T follicular helper cell (primary cell): ENCODE results near the gene ARHGAP29.

Source experiments
- DNase-seq: peaks from one replicate; pipeline ENCODE4 v3.0.0-alpha.2; 2020; ENCODE audit warnings: low read depth

ARHGAP29 gene

DNA sequence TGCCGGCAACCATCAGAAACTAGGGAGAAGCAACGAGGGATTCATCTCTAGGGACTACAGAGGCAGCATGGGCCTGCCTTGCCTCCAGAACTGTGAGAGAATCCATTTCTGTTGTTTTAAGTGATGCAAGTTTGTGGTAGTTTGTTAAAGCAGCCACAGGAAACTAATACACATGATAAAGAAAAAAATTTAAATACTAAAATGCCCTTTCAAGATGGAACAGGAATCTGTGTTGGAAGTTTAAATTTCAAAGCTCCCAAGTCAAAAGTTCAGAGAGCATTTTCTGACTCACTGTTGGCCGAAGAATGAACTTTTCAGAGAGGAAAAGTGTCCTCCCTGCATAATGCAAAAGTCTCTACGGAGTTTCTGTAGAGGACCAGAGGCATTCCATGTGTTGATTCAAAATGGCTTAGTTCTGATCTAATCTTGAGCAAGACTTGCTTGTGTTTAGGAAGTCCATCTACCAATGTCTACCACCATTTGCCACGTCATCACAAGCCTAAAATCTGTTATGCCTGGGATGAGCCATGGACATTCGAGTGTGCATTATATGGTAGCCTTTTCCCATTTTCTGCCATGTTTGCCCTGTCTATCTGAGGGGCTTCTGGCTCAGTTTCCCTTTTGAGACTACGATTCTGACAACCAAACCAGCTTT lies 22.4 kb upstream of the ARHGAP29 start:
- DNase-seq, result no peak

DNA sequence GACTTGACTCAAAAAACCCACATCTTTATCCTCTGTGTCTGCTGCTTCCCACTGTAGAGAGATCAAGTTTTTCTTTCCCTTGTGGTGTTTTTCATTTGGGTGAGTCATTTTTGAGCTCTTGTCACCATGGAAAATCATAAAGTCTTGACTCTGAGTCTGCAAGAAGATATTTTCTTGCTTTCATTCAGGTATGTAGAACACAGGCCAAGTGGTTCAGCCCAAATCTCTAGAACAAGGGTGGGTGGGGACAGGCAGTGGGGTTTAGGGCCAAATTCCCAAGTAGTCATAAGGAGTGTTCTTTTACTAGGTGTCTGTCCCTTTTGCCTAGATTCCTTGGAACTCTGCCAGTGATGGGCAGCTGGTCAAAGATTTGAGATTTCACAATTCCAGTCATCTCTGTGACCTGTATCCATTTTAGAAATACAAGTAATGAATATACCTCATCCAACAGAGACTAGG lies 21.5 kb upstream of the ARHGAP29 start:
- DNase-seq, result no peak

DNA sequence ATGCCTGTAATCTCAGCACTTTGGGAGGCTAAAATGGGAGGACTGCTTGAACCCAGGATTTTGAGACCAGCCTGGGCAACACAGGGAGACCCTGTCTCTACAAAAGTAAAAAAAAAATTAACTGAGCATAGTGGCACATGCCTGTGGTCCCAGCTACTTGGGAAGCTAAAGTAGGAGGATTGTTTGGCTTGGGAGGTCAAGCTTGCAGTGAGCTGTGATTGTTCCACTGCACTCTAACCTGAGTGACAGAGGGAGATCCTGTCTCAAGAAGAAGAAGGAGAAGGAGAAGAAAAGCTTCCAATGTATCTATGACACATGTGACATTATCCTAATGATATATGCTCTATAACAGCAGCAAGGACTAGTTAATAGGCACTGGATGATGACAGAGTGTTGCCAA lies 20.1 kb upstream of the ARHGAP29 start:
- no peak for DNase-seq

DNA sequence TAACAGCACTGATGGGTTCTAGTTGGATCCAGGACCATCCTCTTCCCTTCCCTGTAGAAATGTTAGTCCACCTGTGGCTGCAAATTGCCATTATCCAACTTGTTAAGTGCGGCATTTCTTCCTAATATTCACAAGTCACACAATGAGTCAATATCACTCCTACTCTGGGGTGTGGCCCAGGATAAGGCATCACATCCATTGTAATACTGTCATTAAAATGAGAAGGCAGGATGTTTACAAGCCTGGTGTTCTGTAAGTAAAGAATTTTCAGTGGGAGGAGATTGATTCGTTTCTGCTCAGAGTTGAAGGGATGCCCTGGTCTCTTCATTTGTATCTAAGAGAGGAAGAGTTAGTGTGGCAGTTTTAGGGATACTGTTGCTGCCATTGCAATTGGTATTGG lies 18.1 kb upstream of the ARHGAP29 start:
- DNase-seq, result no peak

DNA sequence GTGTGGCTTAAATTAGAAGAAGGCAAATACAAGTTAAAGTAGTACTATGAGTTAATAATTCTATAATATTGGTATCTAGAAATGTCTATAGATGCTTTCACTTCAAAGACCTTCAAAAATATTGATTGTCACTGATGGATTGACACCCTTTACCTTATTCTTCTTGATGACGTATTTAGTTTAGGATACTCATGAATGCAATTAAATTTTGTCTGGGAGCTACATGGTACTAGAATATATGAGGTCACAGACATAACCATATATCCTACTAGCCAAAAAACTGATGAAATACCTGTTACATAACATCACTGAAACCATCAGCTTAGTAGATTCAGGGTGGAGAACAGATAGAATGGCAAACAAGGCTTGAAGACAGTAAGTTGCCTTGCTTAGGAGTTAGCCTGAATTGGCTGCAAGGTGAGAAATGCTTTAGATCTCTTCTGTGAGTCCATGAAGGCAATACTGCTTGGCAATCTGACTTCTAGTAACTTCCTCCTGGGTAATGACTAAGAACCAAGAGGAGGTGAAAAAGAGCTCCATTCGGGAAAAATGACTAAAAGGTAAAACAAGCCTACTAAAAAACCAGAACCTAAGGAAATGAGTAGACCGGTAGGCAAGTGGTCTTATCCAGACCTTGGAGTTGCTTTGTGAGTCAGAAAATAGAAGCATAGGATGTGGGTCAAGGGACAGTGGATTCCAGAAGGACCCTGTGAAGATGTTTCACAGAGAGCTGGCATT lies 16.9 kb upstream of the ARHGAP29 start:
- no peak for DNase-seq

DNA sequence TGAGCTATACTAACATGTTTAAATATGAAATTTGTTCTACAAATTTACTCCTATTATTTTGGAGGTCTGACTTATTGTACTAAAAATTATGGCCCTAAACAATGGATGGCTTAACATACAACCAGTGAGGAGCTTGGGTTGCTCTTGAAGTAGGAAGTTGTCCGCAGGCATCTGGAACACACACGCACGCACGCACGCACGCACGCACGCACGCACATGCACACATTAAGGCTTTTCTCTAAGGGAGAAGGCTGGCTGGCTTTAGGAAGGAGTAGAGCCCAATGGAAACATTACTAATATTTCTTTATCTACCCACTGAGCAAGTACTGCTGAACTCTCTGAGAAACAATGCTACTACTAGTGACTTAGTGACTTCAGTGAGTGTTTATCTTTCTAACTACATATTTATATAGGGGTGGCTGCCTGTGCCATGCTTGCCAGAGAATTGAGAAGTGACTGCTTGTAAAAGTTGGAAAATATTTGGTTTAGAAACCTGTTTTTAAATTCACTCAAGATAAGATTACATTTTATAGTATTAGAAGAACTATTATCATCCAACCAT lies 16.2 kb upstream of the ARHGAP29 start:
- DNase-seq, result no peak

DNA sequence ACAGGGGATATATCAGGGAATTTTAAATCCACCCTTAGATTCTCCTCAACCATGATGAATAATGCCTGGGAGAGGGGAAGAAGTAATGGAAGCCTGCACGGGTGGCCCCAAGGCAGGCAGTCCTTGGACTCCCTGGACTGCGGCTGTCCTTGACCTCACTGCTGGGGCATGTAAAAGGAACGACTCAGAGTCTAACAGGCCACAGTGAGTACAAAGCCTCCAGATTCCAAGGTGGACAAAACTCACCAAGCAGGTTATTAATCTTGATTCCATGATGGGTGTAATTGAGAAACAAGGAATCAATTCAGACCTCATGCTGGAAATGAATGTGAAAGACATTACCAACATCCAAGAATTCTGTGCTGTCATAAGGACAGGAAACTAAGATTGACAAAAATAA lies 13.0 kb upstream of the ARHGAP29 start:
- no peak for DNase-seq

DNA sequence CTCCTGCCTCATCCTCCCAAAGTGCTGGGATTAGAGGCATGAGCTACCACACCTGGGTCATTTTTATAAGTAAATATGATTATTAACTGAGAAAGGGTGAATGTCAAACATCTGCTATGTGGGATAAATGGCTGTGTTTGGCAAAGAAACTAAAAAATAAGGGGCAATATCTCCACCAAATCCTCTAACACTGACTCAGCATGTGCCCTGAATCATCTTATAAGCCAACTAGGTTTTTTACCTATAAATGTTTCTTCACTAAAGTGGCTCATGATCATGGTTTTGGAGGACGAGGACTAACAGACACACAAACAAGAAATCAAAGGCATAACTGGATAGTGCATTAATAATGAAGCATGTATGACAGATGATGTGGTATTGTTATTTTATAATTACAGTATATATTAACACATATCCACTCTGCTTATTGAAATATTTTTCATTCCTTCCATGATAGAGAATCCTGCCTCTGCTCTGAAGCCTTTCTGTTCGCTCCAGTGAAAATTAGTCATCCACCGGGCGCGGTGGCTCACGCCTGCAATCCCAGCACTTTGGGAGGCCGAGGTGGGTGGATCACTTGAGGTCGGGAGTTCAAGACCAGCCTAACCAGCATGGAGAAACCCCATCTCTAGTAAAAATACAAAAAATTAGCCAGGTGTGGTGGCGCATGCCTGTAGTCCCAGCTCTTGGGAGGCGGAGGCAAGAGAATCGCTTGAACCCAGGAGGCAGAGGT lies 11.7 kb upstream of the ARHGAP29 start:
- DNase-seq, result no peak

DNA sequence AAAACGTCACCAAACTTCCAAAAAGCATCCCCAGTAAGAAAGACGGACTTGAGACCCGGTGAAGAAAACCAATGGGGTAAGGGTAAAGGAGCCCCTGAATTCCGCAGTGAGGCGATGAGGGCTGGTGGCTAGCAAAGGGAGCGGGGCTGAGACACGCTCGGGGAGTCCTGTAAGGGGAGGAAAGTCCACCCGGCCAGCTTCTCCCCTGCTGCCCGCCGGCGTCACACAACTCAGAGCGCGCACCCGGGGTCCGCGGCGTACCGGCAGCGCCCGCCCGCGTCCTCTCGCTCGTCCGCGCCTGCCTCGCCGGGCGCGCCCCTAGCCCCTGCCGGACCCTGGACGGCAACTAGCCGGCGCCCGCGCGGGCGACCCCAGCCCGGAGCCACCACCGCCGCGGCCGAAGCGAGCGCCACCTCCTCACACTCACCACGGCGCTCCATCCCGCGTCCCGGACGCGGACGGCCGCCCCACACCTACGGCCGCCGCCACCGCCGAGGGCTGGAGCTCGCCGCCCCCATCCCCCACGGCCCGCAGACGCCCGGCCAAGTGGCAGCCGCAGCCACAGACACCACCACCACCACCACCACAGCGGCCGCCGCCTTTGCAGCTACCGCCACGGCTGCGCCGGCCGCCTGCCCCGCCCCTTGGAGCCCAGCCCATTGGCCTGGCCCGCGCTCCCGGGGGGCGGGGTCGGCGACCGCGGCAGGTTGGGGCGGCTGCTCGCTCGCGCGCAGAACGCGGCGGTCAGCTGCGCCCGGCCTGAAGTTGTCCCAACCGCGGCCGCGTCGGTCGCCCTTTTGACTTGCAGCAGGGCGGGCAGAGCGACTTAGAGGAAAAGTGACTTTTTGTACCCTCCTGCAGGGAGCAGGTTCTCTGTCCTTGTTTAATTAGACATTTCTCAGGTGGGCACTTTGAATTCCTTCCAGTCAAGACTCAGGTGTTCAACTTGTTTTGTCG lies 10.0 kb upstream of the ARHGAP29 start:
- DNase-seq, result no peak

DNA sequence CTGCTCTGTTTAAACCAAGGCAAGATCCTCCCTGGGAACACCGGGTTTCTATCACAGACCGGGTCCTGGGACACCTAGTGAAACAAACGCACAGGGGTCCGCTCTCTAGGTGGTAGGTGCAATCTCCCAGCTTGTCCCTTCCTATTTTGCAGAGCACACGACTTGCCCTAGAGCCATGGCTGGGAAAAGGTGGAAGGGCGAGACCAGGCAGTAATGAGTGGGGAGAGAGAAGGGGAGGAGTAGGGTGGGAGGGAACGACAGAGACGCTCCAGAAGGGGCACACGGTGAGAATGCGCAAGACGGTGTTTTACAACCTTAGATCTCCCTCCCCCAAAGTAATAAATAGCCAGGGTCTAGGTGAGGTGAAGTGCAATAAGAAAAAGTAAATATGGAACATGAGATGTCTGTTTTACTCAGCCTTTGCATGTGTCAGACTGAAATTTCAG lies 9.3 kb upstream of the ARHGAP29 start:
- no peak for DNase-seq

DNA sequence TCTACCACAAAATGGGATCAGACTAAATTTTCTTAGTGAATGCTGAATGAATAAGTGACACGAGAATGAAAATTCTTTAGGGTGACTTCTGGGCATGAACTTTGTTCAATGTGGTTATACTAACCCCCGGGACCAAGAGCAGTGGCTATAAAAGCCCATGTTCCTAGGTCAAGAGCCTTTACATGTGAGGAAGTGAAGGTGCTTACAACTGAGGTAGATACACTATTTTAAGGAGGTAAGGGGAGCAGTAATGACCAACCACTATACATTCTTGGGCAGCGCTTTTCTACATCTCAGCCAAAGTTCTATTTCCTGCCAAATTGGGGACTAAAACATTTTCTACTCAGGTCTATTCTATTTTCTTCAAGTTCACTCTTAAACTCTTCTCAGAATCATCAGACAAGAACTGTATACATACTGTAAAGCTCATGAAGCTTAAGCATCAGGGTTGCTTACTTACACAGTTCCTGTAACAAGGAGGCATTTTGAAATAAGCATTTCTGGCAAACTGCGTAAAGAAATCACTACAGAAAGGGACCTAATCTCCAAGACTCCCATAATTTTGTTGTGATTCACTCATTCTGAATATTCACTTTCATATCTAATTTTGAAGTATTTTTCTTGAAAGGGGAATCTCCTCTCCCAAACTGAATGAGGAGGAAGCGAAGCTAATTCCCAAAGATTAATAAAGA lies 8.5 kb upstream of the ARHGAP29 start:
- DNase-seq, result no peak

DNA sequence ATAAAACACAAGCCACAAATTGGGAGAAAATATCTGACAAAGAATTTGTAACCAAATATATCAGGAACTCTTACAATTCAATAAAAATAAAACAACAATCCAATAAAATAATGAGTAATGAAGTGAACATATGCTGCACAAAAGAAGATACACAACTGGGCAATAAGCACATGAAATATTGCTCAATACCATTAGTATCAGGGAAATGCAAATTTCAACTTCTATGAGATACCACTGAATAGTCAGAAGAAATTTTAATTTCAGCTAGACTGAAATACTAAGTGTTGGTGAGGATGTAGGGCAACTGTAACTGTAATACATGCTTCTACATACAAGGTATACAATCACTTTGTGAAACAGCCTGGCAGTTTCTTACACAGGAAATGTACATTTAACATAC lies 7.4 kb upstream of the ARHGAP29 start:
- DNase-seq, result no peak

DNA sequence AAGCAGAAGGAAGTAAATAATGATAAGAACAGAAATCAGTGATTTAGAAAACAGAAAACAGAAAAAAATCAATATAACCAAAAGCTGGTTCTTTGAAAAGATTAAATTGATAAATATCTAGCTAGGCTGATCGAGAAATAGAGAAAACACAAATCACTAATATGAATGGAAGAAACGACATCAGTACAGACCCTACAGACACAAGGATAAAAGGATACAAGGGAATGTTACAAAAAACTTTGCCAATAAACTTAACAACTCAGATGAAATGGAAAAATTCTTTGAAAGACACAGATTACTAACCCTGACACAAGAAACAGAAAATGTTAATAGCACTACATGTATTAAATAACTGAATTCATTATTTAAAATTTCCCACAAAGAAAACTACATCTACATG lies 6.3 kb upstream of the ARHGAP29 start:
- no peak for DNase-seq

DNA sequence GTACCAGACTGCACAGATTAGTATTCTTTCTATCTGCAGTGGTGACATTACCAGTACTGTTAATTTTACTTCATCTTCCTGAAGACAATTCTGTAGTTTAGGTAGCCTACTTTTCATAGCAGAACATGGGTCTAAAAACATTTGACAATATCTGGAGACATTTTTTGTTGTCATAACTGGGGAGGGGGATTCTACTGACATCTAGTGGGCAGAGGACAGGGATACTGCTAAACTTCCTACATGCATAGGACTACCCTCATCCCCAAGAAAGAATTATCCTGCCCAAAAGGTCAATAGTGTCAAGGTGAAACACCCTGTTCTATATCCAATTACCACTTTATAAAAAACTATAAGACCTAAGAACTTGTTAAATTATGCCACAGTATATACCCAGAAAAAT lies 3.4 kb upstream of the ARHGAP29 start:
- DNase-seq, result no peak

DNA sequence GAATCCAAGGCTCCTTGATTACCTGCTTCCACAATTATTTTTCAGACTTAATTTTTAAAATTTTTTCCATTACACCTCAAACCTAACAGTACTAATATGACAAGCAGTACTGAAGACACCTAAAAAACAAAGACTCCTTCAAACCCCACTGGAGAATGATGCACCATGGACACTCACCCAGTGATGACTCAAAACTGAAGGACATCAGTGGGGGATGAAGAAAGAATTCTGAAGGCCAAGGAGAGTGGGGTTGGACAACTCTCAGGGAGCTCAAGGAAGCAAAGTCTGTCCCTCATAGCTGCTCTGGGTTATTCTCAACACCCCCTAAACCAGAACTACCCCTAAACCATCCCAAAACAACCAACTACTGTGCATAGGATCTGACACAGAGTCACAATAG lies 2.4 kb upstream of the ARHGAP29 start:
- no peak for DNase-seq

DNA sequence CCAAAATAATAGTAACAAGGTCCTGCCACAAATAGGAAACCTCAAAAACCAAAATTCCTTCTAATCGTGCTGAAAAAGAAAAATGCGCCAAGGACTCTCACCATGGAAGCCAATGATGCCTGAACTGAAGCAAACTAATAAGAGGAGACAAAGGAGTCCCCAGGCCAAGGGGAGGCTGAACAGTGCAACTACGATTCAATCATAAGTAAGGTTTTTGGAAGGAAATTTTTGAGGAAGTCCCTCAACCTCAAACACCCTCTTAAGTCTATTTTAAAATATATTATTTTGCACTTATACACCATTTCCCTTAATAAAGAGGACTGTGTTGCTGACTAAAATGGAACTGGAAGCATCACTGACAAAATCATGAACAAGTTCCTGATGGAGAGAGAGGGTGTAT lies 1.7 kb upstream of the ARHGAP29 start:
- DNase-seq, result no peak

DNA sequence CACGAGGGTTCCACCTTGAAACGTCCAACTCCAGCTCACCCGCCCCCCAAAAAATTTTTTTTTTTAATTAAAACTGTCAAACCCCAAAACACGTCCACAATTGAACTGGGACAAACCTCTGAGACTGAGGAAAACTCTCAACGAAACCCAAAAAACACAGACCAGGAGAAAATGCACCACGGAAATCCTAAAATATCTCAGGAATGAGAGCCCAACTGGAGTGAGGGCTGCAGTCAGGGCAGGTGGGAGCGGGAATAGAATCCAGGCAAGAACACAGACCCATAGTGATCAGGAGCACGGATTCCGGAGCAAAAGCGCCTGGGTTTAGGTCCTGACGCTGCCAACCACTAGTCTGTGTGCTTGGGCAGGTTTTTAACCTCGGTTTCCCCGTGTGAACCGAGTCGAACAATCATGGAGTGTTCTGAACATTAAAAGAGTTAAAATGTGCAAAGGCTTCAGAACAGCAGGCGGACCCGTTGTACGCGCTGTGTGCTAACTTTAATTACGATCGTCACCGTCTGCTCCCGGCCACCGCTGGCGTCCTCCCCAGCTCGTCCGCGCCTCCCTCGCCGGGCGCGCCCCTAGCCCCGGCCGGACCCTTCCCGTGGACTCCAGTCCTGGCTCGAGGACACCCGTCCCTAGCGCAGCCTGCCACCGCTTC lies 624 bp downstream of the ARHGAP29 start:
- no peak for DNase-seq

DNA sequence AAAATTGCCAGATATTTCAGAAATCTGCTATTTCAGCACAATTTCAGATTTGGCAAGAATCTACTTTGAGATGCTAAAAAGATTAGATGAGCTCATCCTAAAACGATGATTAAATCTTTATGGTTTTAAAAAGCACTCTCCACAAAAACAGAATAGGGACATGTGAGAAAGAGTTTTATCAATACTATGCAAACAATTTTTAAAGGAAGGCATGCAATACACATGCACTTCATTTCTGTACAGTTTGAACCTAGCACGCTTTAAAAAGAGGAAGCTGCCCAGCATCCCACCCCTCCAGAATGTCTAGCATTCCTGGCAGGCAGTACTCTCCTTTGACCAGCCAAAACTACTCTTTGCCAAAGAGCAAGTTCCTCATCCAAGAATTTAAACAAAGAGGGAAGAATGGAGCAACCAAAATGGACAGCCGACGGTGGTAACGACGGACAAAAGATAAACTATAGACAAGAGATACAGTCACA lies 1.3 kb downstream of the ARHGAP29 start:
- no peak for DNase-seq

DNA sequence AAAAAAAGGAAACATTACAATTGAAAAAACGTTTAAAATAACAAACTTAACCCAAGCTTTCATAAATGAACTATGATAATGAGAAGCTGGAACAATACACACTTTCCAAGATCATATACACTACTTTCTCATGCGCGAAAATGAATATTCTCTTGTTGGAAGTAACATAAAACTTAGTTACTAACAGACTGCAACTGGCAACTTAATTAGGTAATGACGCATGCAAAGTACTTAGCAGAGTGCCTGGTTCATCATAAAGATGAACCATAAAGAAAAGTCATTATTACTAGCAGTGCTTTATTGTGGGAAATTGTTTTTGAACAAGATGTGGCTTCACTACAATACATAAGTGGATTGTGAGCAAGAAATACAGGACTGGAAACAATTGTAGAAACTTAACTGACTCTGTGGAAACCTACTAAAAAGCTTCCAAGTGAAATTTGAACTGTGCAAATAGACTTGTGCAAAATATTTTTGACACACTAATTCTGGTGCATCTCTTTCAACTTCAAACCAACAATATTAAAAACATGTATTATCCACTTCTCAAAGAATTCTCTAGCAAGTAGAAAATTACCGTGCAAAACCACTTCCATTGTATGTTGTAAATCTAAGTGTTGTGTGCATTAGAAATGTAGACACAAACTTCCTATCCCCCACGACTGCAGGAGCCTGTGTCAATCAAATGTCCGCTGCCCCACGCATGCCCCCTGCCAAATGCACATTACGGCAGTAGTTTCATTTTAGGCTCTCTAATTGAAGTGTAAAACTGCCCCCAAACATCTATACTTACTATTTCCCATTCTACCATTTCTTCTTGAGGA lies 2.0 kb downstream of the ARHGAP29 start:
- DNase-seq, result no peak
